ENCODE data around the gene ATF1. TPM values are rescaled to one million over a fixed set of nuclear protein-coding genes. Genes with fewer than 3 reads are reported as not detected.
"Not testable (repeated sequence)": the region's sequence is repeated elsewhere in the genome, so short reads cannot be mapped to it uniquely, and the experiment has no call there.

Gene ATF1
- total RNA-seq, 1 donor = 31.0 TPM

- H3K4me3 ChIP-seq (ENCODE audit: low read depth, low read length) = peak overlapping the region; percentile 91
- peak; percentile 70 for TF ChIP-seq CTCF (IDR thresholded peaks at IDR 0.05; ENCODE audit: insufficient read depth, low read length)
- DNase-seq (ENCODE audit: low read depth) = peak; percentile 60
These were observed 1.4 kb downstream of the ATF1 start for GRCh38 chr12:50765095-50765911.

GRCh38 chr12:50768391-50768790 lies 4.5 kb downstream of the ATF1 start:
- no peak overlapping the region for H3K4me3 ChIP-seq (ENCODE audit: low read depth, low read length)
- no peak for DNase-seq (ENCODE audit: low read depth)
- TF ChIP-seq CTCF (IDR thresholded peaks at IDR 0.05; ENCODE audit: insufficient read depth, low read length) = no peak

- DNase-seq (ENCODE audit: low read depth); H3K4me3 ChIP-seq (ENCODE audit: low read depth, low read length): not testable (repeated sequence)
These were observed 4.9 kb downstream of the ATF1 start for GRCh38 chr12:50768813-50769212.

GRCh38 chr12:50771409-50771808 lies 7.5 kb downstream of the ATF1 start:
- H3K4me3 ChIP-seq (ENCODE audit: low read depth, low read length) = no peak overlapping the region
- no peak for TF ChIP-seq CTCF (IDR thresholded peaks at IDR 0.05; ENCODE audit: insufficient read depth, low read length)

GRCh38 chr12:50772470-50772869 lies 8.6 kb downstream of the ATF1 start:
- TF ChIP-seq CTCF (IDR thresholded peaks at IDR 0.05; ENCODE audit: insufficient read depth, low read length) = no peak
- H3K4me3 ChIP-seq (ENCODE audit: low read depth, low read length) = no peak overlapping the region
- no peak for DNase-seq (ENCODE audit: low read depth)

More at GRCh38 chr12:50771409-50771808, 7.5 kb downstream of the ATF1 start:
- no peak for DNase-seq (ENCODE audit: low read depth)

- no peak for TF ChIP-seq CTCF (IDR thresholded peaks at IDR 0.05; ENCODE audit: insufficient read depth, low read length)
- no peak overlapping the region for H3K4me3 ChIP-seq (ENCODE audit: low read depth, low read length)
- DNase-seq (ENCODE audit: low read depth) = no peak
These were observed 9.0 kb downstream of the ATF1 start for GRCh38 chr12:50772877-50773276.

GRCh38 chr12:50775251-50775650 lies 11.3 kb downstream of the ATF1 start:
- H3K4me3 ChIP-seq (ENCODE audit: low read depth, low read length) = no peak overlapping the region
- TF ChIP-seq CTCF (IDR thresholded peaks at IDR 0.05; ENCODE audit: insufficient read depth, low read length) = no peak
- DNase-seq (ENCODE audit: low read depth) = no peak
